ENCODE measurements around the gene ANKRD44.

The ANKRD44 gene

GRCh38 chr2:197145471-197146056 is 165.0 kb downstream of the ANKRD44 start:
- peak; percentile 48 for DNase-seq (ENCODE audit: low spot score)

- DNase-seq (ENCODE audit: low spot score), result no peak
These were observed 166.4 kb downstream of the ANKRD44 start for GRCh38 chr2:197144183-197144582.

- DNase-seq (ENCODE audit: low spot score), result no peak
These were observed 168.7 kb downstream of the ANKRD44 start for GRCh38 chr2:197141702-197142473.

GRCh38 chr2:197140045-197140444 is 170.5 kb downstream of the ANKRD44 start:
- no peak for DNase-seq (ENCODE audit: low spot score)

- DNase-seq (ENCODE audit: low spot score), result no peak
These were observed 172.1 kb downstream of the ANKRD44 start for GRCh38 chr2:197138506-197138905.

GRCh38 chr2:197137826-197138477 is 172.6 kb downstream of the ANKRD44 start:
- DNase-seq (ENCODE audit: low spot score), result no peak

GRCh38 chr2:197137231-197137630 is 173.3 kb downstream of the ANKRD44 start:
- no peak for DNase-seq (ENCODE audit: low spot score)

GRCh38 chr2:197136452-197136851 is 174.1 kb downstream of the ANKRD44 start:
- DNase-seq (ENCODE audit: low spot score), result no peak

GRCh38 chr2:197135806-197136205 is 174.8 kb downstream of the ANKRD44 start:
- DNase-seq (ENCODE audit: low spot score), result no peak

- DNase-seq (ENCODE audit: low spot score), result no peak
These were observed 176.4 kb downstream of the ANKRD44 start for GRCh38 chr2:197134206-197134605.

- DNase-seq (ENCODE audit: low spot score), result no peak
These were observed 179.1 kb downstream of the ANKRD44 start for GRCh38 chr2:197131558-197131855.

- peak; percentile 53 for DNase-seq (ENCODE audit: low spot score)
These were observed 180.3 kb downstream of the ANKRD44 start for GRCh38 chr2:197130318-197130717.

- no peak for DNase-seq (ENCODE audit: low spot score)
These were observed 181.7 kb downstream of the ANKRD44 start for GRCh38 chr2:197128897-197129296.

GRCh38 chr2:197128126-197128525 is 182.5 kb downstream of the ANKRD44 start:
- DNase-seq (ENCODE audit: low spot score), result peak; percentile 40

GRCh38 chr2:197126630-197127352 is 183.8 kb downstream of the ANKRD44 start:
- no peak for DNase-seq (ENCODE audit: low spot score)

- DNase-seq (ENCODE audit: low spot score), result no peak
These were observed 185.8 kb downstream of the ANKRD44 start for GRCh38 chr2:197124639-197125390.

- no peak for DNase-seq (ENCODE audit: low spot score)
These were observed 187.8 kb downstream of the ANKRD44 start for GRCh38 chr2:197122821-197123220.

- DNase-seq (ENCODE audit: low spot score), result no peak
These were observed 188.7 kb downstream of the ANKRD44 start for GRCh38 chr2:197121756-197122385.

GRCh38 chr2:197121255-197121654 is 189.3 kb downstream of the ANKRD44 start:
- DNase-seq (ENCODE audit: low spot score), result no peak

GRCh38 chr2:197116306-197116879 is 194.2 kb downstream of the ANKRD44 start:
- no peak for DNase-seq (ENCODE audit: low spot score)

- DNase-seq (ENCODE audit: low spot score), result no peak
These were observed 195.3 kb downstream of the ANKRD44 start for GRCh38 chr2:197115325-197115724.
